ENCODE results near the gene CCL11. TPM values are rescaled to one million over a fixed set of nuclear protein-coding genes. Genes with fewer than 3 reads are reported as not detected.
"Not testable (repeated sequence)": the region's sequence is repeated elsewhere in the genome, so short reads cannot be mapped to it uniquely, and the experiment has no call there.

The CCL11 gene
- total RNA-seq, 8 experiments from 2014 or later: 0.52 to 0.97 TPM; not detected in 6

GRCh38 chr17:34319039-34319483, 33.5 kb downstream of the CCL11 start, which contains the start of gene CCL8:
Gene CCL8, plus strand, starts transcription at chr17:34319435. Its CDS starts 67 bp downstream, at chr17:34319502.
- WGBS, 10 experiments: 0 to 89% (median 67%) methylated on average over 1 to 2 of the region's 2 CpGs; no CpG with 5 or more reads in 3 of the 10 experiments
- no peaks in the 10 kb centered on the region for H3K4me1 ChIP-seq (replicated peaks in 1 of 2)
- peak in 2 of 8 experiments; percentile 68 to 70 for ATAC-seq (replicated peaks in 6 of 8)
- H3K27ac ChIP-seq: no peak within 1 kb of the TSS
- in situ Hi-C loops (cut with MboI; ENCODE audit: low pct_unique_long_range_greater_than_20kb in 2 of 9, low sequenced_read_pairs in 9 of 9, unreplicated experiment in 9 of 9): loop anchor here in 1 of 9 experiments (10.0 kb wide), 1 partner anchor 54 kb away; no protein-coding TSS in a partner anchor
- H3K4me3 ChIP-seq: no peak within 1 kb of the TSS

- in situ Hi-C loops (cut with MboI; ENCODE audit: low pct_unique_long_range_greater_than_20kb in 2 of 9, low sequenced_read_pairs in 9 of 9, unreplicated experiment in 9 of 9): no loop called here
- no peak overlapping the region for H3K4me3 ChIP-seq
- no peak overlapping the region for H3K27ac ChIP-seq
- ATAC-seq (replicated peaks in 6 of 8): no peak
- no peaks in the 10 kb centered on the region for H3K4me1 ChIP-seq (replicated peaks in 1 of 2)
Measured at GRCh38 chr17:34321964-34322363, 36.4 kb downstream of the CCL11 start.

- WGBS, 10 experiments: 0 to 83% (median 60%) methylated on average over 1 to 4 of the region's 4 CpGs; no CpG with 5 or more reads in 2 of the 10 experiments
- H3K4me1 ChIP-seq (replicated peaks in 1 of 2); H3K27ac ChIP-seq; H3K4me3 ChIP-seq; in situ Hi-C loops (cut with MboI; ENCODE audit: low pct_unique_long_range_greater_than_20kb in 2 of 9, low sequenced_read_pairs in 9 of 9, unreplicated experiment in 9 of 9): not testable (repeated sequence)
- peak in 2 of 8 experiments; percentile 41 to 63 for ATAC-seq (replicated peaks in 6 of 8)
Measured at GRCh38 chr17:34327580-34327979, 42.0 kb downstream of the CCL11 start.

GRCh38 chr17:34337701-34338100, 52.2 kb downstream of the CCL11 start:
- no peak overlapping the region for H3K27ac ChIP-seq
- H3K4me1 ChIP-seq (replicated peaks in 1 of 2): no peaks in the 10 kb centered on the region
- WGBS, 10 experiments: 0 to 89% (median 42%) methylated on average over 1 of the region's 1 CpG; no CpG with 5 or more reads in 6 of the 10 experiments
- in situ Hi-C loops (cut with MboI; ENCODE audit: low pct_unique_long_range_greater_than_20kb in 2 of 9, low sequenced_read_pairs in 9 of 9, unreplicated experiment in 9 of 9): no loop called here
- ATAC-seq (replicated peaks in 6 of 8): peak in 2 of 8 experiments; percentile 67 to 92
- H3K4me3 ChIP-seq: no peak overlapping the region

Other genes with a start within 250 kb of the CCL11 start
- 100 to 1,000 TPM in 2 of 8 experiments, 10 to 100 TPM in 2, 1 to 10 TPM in 2, under 1 TPM in 2; 0.27 to 318 (median 6.5) TPM for gene CCL2, start 30.5 kb upstream of the CCL11 start, total RNA-seq
- gene CCL7, start 15.5 kb upstream of the CCL11 start, total RNA-seq: not detected
- gene CCL8, start 33.7 kb downstream of the CCL11 start, total RNA-seq: under 1 TPM in 3 of 8 experiments, not detected in 5; 0.25 to 0.35 (median 0.31) TPM
- gene CCL13, start 70.7 kb downstream of the CCL11 start, total RNA-seq: under 1 TPM in 1 of 8 experiments, not detected in 7; 0.56 TPM
- gene CCL1, start 77.5 kb downstream of the CCL11 start, total RNA-seq: not detected

Data from motor neuron (in vitro differentiated cells).